ENCODE measurements around the gene RETN.
A peak's percentile ranks its signal among the peaks of the same experiment; 100 is the strongest.

Gene RETN

GRCh38 chr19:7638802-7639465 is 29.9 kb upstream of the RETN start:
- no peak for DNase-seq

- no peak for DNase-seq
Measured at GRCh38 chr19:7639863-7640348, 28.9 kb upstream of the RETN start.

- DNase-seq: no peak
Measured at GRCh38 chr19:7640803-7641202, 28.0 kb upstream of the RETN start.

GRCh38 chr19:7641290-7642276 is 27.3 kb upstream of the RETN start:
- no peak for DNase-seq

GRCh38 chr19:7642295-7643030 is 26.4 kb upstream of the RETN start:
- no peak for DNase-seq

- DNase-seq: no peak
Measured at GRCh38 chr19:7643031-7643415, 25.8 kb upstream of the RETN start.

DNA sequence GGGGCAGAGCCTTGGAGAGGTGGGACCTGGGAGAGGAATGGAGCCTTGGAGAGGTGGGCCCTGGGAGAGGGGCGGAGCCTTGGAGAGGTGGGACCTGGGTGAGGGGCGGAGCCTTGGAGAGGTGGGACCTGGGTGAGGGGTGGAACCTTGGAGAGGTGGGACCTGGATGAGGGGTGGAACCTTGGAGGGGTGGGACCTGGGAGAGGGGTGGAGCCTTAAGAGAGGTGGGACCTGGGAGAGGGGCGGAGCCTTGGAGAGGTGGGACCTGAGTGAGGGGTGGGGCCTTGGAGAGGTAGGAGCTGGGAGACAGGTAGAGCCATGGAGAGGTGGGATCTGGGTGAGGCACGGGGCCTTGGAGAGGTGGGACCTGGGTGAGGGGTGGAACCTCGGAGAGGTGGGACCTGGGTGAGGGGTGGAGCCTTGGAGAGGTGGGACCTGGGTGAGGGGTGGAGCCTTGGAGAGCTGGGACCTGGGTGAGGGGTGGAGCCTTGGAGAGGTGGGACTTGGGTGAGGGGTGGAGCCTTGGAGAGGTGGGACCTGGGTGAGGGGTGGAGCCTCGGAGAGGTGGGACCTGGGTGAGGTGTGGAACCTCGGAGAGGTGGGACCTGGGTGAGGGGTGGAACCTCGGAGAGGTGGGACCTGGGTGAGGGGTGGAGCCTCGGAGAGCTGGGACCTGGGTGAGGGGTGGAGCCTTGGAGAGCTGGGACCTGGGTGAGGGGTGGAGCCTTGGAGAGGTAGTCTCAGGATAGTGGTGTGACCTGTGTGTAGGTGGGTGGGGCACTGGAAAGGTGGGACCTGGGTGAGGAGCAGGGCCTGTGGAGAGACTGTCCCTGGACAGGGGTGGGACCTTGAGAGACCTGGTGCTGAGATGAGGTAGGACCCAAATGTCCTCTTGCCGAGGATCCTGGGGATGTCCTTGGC is 25.0 kb upstream of the RETN start:
- DNase-seq: peak; percentile 19

DNA sequence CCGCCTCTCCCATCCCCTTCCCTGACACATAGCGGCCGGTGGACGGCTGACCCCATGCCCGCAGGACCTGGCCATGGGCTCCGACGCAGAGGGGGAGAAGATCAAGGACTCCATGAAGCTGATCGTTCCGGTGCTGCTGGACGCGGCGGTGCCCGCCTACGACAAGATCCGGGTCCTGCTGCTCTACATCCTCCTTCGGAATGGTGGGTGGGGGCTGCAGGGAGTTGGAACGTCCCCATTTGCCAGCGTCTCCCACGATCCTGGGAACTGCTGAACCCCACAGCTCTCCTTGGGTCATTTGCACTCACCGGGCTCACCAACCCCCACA is 24.3 kb upstream of the RETN start:
- DNase-seq: no peak

DNA sequence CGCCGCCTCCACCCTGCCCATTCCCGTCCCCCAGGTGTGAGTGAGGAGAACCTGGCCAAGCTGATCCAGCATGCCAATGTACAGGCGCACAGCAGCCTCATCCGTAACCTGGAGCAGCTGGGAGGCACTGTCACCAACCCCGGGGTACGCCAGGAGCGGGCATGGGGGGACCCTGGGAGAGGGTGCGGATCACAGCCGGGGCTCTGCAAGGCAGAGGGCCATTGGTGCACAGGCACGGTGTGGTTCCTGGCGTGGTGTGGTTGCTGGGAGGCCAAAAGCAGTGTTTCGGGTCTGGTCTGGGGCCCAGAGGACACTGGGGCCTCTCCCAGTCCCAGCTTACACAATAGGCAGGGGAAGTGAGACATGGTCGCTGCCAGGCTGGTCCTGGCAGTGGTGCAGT is 23.7 kb upstream of the RETN start:
- DNase-seq: no peak

DNA sequence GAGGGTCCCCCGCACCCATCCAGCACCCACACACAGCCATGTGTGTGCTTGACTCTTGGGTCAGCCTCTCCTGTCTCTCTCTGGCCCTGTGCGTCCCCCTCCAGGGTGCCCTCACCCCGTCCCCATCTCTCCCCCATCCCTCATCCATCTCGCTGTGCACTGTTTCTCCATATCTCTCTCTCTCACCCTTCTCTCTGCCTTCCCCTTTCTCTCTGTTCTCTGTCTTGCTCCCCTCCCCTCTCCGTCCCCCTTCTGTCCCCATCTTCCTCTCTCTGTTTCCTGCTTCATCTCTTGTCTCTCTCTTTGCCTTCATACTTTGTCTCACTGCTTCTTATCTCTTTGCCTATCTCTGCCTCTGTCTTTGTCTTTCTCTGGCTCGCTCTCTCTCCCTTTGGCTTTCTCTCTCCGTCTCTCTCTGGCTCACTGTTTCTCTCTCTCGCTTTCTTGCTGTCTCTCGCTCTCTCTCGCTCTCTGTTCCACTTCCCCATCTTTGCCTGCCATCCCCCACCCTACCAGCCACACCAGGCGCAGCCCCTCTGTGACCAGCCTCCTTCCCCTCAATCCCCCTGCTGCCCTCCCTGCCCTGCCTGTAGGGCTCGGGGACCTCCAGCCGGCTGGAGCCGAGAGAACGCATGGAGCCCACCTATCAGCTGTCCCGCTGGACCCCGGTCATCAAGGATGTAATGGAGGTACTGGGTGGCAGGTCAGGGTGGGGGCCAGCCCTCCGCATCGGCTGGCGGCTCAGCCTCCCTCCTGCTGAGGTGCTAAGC is 23.0 kb upstream of the RETN start:
- DNase-seq: no peak

DNA sequence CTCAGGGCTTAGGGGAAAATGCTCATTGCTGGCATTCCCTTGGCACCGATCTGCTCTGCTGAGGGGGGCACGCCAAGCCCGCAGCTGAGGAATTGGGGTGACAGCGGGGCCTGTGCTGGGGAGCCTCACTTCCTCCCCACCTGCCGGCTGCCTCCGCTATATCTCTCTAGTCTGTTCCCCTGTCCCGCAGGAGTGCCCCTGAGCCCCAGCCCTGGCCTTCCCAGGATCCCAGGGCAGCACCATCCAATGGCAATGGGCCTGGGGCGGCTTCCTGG is 22.5 kb upstream of the RETN start:
- DNase-seq: no peak

GRCh38 chr19:7647156-7647555 is 21.7 kb upstream of the RETN start:
- no peak for DNase-seq

DNA sequence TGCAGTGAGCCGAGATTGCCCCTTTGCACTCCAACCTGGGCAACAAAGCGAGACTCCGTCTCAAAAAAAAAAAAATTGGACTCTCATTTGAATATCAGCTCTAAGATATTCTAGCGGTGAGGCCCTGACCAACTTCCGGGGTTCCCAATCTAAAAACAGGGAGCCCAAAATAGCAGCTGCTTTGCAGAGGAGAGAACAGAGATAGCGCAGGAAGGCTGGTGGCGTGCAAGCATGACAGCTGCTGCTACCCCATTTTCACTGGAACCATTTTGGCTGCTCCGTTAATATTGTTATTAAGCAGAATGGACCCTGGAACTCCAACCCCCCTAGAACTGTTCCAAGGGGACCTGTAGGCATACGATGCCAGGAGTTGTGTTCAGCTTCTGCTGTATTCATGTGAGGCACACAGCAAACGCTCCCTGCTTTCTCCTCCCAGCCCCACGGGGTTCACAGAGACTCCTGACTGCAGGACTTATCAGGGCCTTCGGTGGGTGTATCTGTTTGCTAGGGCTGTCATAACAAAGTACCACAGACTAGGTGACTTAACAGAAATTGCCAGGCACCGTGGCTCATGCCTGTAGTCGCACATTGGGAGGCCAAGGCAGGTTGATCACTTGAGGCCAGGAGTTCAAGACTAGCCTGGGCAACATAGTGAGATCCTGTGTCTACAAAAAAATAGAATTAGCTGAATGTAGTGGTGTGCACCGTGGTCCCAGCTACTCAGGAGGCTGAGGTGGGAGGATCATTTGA is 20.4 kb upstream of the RETN start:
- DNase-seq: no peak

GRCh38 chr19:7650148-7650547 is 18.7 kb upstream of the RETN start:
- DNase-seq: no peak

DNA sequence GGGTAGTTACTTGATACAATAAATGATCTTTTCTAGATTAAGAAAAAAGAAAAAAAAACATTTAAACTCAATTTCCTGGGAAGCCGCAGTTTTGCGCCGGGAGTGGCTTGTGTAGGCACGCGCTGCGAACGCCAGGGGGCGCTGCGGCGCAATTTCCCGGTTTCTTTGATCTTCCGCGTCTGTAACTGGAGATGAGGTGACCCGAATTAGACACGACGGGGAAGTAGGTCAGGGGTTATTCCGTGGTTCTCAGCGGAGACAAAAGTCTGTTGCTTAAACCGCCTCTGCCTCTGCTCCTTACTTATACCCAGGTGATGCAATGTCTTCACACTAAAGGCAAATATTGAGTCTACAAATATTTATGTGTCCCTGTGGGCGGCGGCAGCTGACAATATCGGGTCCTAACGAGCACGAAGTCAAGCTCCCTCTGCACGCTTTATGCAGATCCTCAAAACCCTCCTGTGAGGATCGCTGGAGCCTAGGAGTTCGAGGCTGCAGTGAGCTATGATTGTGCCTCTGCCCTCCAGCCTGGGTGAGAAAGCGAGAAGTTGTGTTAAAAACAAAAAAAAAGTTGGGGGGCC is 16.7 kb upstream of the RETN start:
- peak; percentile 87 for DNase-seq

GRCh38 chr19:7654401-7654800 is 14.4 kb upstream of the RETN start:
- DNase-seq: no peak

DNA sequence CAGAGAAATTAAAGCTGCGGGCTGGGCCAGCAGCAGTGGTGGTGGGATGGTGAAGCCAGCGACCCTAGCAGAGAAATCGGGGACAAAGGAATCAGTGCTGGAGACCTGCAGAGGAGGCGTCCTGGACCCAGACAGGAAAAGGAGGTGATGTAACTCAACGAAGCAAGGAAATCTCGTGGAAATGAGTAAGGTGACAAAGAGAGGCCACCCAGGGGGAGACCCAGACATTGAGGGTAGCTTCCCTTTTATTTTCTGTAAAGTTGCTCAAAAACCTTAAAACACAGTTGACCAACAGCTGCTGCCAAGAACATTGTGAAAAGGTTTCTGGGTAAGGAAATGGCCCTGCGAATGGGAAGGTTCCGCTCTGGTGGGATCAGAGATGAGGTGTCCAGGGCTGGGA is 13.3 kb upstream of the RETN start:
- no peak for DNase-seq

DNA sequence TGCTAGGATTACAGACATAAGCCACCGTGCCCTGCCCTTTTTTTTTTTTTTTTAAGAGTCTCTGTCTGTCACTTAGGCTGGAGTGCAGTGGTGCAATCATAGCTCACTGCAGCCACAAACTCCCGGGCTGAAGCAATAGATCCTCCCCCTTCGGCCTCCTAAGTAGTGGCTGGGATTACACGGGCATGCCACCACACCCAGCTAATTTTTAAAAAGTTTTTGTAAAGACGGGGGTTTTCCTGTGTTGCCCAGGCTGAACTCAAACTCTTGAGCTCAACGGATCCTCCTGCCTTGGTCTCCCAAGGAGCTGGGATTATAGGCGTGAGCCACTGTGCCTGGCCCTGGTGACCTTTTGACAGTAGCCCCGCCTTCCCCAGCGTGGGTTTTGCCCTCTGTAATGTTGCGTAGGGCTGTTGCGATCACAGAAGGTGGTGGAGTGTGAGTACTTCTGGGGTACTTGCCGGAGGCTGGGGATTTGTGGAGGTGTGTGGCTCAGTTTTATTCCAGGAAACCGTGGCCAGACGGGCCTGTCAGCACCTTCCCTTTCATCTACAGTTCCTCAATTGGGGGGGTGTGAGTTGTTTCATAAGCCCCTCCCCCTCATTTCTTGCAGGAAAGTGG is 11.6 kb upstream of the RETN start:
- DNase-seq: no peak

GRCh38 chr19:7658219-7658686 is 10.6 kb upstream of the RETN start:
- peak; percentile 69 for DNase-seq

Data from activated CD4-positive, alpha-beta T cell treated with anti-CD3 and anti-CD28 coated beads, Interleukin-2, Interleukin-6, amounts not matched to agents 100 ng/mL and 50 ng/mL, durations not matched to agents 16 hours and 8 hours (primary cell).